Left colon (tissue), 2 donors: ENCODE measurements around the gene COPZ2. TPM values are rescaled to one million over a fixed set of nuclear protein-coding genes. Genes with fewer than 3 reads are reported as not detected.
"Not testable (repeated sequence)": the region's sequence is repeated elsewhere in the genome, so short reads cannot be mapped to it uniquely, and the experiment has no call there.

Experiments used
- ATAC-seq: fragments of 200-7000 bp; cut with Tn5 transposase; one replicate; pipeline ENCODE4 v1.9.1; 2020; ENCODE audit warnings: mild to moderate bottlenecking, moderate library complexity
- DNase-seq, 2 donors: peaks; one replicate each; pipeline ENCODE4 v3.0.0-alpha.2; 2020
- intact Hi-C, 2 donors: fragments of 100-400 bp; cut with DNase I in 1 of 2; cut with micrococcal nuclease in 1 of 2; formaldehyde crosslinking; loops; one replicate each; pipeline versions ENCODE4 v1.11.2 to v1.14.0; 2022; cut with DNase I, micrococcal nuclease
- total RNA-seq, 2 donors: library from RNA; stranded (reverse); fragmentation: NEBNext Ultra II Directional; extraction: Animal tissue kit (Norgen Biotek cat#: 25700); gene quantifications; one replicate each; pipeline ENCODE4 v1.2.1, GENCODE V29; 2021
- donor health status: DM: no; HTN: no; CAD: no.
- donor health status: DM: yes; HTN: yes; CAD: no.

COPZ2 gene
- total RNA-seq, 2 donors from 2014 or later = 7.1 to 8.7 TPM

GRCh38 chr17:48044851-48045250 is 7.3 kb upstream of the COPZ2 start:
- DNase-seq (no peak), ATAC-seq (no peak)
- intact Hi-C loops = no loop called here

GRCh38 chr17:48043176-48043575 is 5.6 kb upstream of the COPZ2 start:
- ATAC-seq (no peak), DNase-seq (no peak)
- intact Hi-C loops = no loop called here

GRCh38 chr17:48038687-48039086 is 1.1 kb upstream of the COPZ2 start:
- ATAC-seq = no peak
- intact Hi-C loops = loop anchor here in 1 of 2 donors (5.0 kb wide), 1 partner anchor 34 kb away; no protein-coding TSS in a partner anchor

GRCh38 chr17:48037838-48038323 is 284 bp upstream of the COPZ2 start:
- peak; percentile 11 for ATAC-seq

More at GRCh38 chr17:48038687-48039086, 1.1 kb upstream of the COPZ2 start:
- DNase-seq = no peak

GRCh38 chr17:48036693-48037035 is 933 bp downstream of the COPZ2 start:
- intact Hi-C loops = loop anchor here in 1 of 2 donors (5.0 kb wide), 1 partner anchor 36 kb away; no protein-coding TSS in a partner anchor
- DNase-seq (no peak), ATAC-seq (peak; percentile 47)

More at GRCh38 chr17:48037838-48038323, 284 bp upstream of the COPZ2 start:
- DNase-seq = no peak
- intact Hi-C loops = loop anchor here in 1 of 2 donors (5.0 kb wide), 1 partner anchor 34 kb away; no protein-coding TSS in a partner anchor

DNA sequence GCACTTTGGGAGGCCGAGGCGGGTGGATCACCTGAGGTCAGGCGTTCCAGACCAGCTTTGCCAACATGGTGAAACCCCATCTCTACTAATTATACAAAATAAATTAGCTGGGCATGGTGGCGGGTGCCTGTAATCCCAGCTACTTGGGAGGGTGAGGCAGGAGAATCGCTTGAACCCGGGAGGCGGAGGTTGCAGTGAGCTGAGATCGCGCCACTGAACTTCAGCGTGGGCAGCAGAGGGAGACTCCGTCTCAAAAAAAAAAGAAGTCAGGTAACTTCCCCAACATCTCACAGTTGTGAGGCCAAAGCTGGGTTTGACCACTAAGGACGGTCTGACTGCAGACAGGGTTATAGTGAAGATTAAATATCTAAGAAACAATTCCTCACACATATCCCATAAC is 2.9 kb downstream of the COPZ2 start:
- ATAC-seq, DNase-seq: not testable (repeated sequence)

DNA sequence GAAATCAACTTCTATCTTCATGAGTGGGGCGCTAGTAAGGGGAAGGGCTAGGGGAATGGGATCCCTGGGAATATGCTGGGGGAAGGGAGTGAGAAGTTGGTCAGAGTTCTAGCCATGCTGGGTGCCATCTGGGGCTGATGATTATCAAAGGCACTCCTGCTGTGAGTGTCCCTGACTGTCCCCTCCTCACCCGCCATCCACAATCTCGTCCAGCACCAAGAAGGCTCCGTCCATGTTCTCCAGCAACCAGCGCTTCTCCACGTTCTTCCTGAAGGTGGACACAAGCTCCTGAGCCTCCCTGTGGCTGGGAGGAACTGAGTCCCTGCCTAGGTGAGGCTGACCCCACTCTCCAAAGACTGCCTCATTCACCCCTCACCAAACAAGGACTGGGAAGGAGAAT is 5.6 kb downstream of the COPZ2 start:
- DNase-seq (no peak), ATAC-seq (no peak)
- intact Hi-C loops = no loop called here

More for the DNA sequence above, 2.9 kb downstream of the COPZ2 start:
- intact Hi-C loops = loop anchor here in 1 of 2 donors (5.0 kb wide), 1 partner anchor 38 kb away; no protein-coding TSS in a partner anchor

- intact Hi-C loops = no loop called here
- no peak for ATAC-seq
- DNase-seq = no peak
These were observed 7.1 kb downstream of the COPZ2 start for GRCh38 chr17:48030531-48030930.

DNA sequence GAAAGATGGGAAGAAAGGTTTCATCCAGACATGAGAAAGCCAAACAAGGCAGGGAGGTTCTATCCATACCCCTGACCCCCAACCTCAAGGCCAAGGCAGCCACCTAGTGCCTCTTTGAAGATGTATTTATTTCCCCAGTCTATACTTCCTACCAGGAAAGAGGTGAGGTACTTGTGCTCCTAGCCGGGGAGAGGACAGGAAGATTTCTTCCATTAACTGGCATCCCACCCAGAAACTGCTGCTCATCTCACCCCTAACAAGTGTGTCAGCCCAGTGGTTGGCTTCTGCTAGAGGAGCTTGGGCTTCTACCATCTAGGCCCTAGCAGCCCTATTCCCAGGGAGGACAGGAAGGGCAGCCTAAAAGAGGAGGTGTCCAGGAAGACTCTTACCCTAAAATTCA is 8.9 kb downstream of the COPZ2 start:
- intact Hi-C loops = loop anchor here (5.0 kb wide), 2 partner anchors 94 to 99 kb away; no protein-coding TSS in a partner anchor
- no peak for DNase-seq
- ATAC-seq = no peak

DNA sequence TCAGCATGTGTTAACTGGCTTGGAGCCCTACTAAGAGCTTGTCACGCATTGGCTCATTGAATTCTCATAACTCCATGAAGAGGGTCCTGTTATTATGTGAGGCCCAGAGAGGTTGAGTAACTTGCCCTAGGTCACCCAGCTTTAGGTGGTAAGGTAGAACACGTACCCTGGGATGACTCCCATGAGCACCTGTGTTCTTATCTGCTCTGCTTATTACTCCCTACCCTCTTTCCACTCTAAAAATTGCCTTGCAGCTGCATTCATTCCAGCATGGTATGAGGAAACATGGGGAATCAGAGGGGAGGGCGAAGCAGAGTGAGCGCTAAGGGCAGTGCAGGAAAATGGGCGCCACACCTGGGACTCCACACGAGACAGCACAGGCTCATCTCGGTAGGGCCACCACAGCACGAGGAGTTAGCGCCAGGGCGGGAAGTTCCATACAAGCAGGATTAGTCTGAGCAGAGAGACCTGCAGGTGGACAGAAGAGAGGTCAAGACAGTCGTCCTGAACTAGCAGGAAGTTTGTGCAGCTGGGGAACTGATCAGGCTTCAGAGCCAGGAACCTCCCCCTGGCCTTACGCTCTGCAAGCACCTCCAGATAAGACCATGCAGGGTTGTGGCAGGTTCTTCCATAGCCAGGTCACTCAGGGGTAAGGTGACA is 10.1 kb downstream of the COPZ2 start:
- intact Hi-C loops = loop anchor here (2.0 to 5.0 kb wide), 3 partner anchors 47 to 100 kb away; no protein-coding TSS in a partner anchor
- DNase-seq = no peak
- ATAC-seq = no peak

DNA sequence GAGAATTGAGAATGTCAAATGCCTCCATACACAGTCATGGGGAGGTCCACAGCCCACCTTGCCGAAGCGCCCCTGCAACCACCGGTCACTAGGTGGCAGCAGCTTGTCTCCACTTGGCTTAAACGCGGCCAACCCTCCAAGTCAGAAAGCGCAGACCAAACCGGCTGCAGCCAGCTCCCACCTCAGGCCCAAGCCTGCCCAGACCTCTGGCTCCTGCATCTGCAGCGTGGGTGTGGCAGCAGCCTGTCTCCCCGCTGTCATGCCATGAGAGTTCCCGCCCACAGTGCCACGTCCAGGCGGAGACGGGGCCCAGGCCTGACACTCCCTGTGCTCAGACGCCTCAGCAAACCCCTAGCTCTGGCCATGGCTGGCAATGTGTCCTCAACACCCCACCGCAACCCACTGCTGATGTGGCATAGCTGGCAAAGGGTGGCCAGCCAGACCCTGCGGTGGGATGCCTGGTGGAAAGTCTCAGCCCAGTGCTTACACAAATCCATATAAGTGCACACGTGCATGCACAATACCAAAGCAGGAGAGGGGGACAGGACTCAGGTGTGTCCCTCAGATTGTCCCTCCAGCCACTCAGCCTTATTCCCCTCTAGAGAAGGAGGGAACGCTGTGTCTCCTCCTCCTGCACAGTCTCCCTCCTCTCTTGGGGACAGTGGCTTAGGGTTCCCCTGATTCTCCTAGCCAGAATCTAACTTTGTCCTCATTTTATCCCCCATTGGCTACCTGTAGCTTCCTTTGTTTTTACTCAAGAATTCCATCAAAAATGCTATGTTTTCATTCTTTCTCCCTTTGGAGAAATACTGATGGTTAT is 10.9 kb downstream of the COPZ2 start:
- intact Hi-C loops = loop anchor here (2.0 to 5.0 kb wide), 3 partner anchors 48 to 101 kb away; no protein-coding TSS in a partner anchor
- DNase-seq = peak; percentile 90 to 95
- ATAC-seq = peak; percentile 69

GRCh38 chr17:48025904-48026501 is 11.6 kb downstream of the COPZ2 start:
- peak in 1 of 2 donors; percentile 29 for DNase-seq
- no peak for ATAC-seq
- intact Hi-C loops = loop anchor here (2.0 to 5.0 kb wide), 3 partner anchors 49 to 101 kb away; no protein-coding TSS in a partner anchor

GRCh38 chr17:48025040-48025903 is 12.3 kb downstream of the COPZ2 start:
- peak; percentile 79 for ATAC-seq
- intact Hi-C loops = loop anchor here (5.0 kb wide), 2 partner anchors 97 to 102 kb away; no protein-coding TSS in a partner anchor
- peak; percentile 97 to 99 for DNase-seq

DNA sequence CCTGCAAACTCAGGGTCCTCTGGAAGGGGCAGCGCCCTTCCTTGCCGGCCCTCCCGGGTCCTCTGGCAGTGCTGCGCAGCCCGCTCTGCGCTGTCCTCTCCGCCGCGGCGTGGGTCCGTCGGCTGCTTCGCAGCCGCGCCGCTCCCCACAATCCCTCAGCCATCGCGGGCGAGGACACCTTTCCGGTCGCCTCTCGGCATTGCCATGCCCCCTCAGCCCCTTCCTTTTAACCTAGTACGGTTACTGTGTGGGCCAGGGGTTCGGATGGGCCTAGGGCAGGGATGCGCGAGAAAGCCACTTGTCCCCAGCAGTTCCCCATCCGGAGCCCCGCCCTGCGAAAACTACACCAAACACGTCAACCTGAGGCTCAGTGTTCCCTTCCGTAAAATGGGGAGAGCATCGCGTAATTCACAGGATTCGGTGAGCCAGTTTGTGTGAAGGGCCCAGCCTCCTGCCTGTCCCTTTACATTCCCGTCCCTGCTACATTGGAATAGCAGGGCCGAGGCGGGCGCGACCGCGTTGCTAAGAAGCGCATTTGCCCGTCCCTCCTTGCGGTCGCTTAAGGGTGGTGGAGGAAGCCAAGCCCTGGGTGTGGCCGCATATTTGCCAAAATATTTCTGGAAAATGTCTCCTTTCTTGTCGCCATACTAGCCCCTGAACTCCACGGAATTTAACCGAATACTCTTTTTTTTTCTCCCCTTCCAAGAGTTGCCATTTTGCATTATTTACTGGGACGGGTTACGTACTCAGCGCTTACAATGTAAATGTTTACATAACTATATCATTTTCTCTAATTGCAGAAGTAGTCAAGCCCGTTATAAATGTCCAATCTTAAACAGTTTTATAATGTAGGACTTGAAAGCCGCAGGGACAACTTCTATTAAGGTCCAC is 13.2 kb downstream of the COPZ2 start:
- intact Hi-C loops = loop anchor here (5.0 kb wide), 2 partner anchors 98 to 103 kb away; no protein-coding TSS in a partner anchor
- DNase-seq (peak; percentile 72 to 78), ATAC-seq (peak; percentile 35)

- intact Hi-C loops = no loop called here
- ATAC-seq (peak; percentile 52), DNase-seq (peak; percentile 84 to 86)
These were observed 14.0 kb downstream of the COPZ2 start for GRCh38 chr17:48023400-48024148.

- DNase-seq = no peak
- ATAC-seq = no peak
- intact Hi-C loops = no loop called here
These were observed 14.7 kb downstream of the COPZ2 start for GRCh38 chr17:48022901-48023300.
